ENCODE measurements around the gene NTRK2. TPM values are rescaled to one million over a fixed set of nuclear protein-coding genes. Genes with fewer than 3 reads are reported as not detected.

The NTRK2 gene
- total RNA-seq, 1 donor from 2014 or later: 3.8 TPM

DNA sequence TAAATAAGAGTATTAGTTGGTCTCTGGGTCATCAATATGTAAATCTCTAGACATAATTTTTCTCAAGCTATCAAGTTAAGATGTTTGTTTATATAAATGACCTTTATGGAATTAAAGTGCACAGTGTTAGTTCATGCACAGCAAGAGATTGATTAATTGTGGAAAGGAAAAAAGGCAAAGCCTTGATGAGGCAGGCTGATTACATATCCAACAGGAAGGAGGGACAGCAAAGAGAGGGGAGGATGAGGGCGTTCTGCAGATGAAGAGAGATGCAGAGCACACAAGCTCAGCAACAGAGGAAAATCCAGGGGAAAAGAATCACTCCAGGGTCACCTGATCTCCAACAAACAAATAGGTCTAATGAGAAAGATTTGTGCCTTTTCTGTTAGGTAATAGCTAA is 16.5 kb downstream of the NTRK2 start:
- Histone ChIP-seq H3K27me3 (ENCODE audit: low read depth) (peaks cover 6% of the 10 kb centered on the region), H3K9me3 (replicated peaks) (no peaks in the 10 kb centered on the region), H3K4me1 (no peaks in the 10 kb centered on the region), H3K27ac (replicated peaks) (no peak overlapping the region), H3K4me3 (no peak overlapping the region), H3K36me3 (no peaks in the 10 kb centered on the region)
- TF ChIP-seq, protein P1, sequence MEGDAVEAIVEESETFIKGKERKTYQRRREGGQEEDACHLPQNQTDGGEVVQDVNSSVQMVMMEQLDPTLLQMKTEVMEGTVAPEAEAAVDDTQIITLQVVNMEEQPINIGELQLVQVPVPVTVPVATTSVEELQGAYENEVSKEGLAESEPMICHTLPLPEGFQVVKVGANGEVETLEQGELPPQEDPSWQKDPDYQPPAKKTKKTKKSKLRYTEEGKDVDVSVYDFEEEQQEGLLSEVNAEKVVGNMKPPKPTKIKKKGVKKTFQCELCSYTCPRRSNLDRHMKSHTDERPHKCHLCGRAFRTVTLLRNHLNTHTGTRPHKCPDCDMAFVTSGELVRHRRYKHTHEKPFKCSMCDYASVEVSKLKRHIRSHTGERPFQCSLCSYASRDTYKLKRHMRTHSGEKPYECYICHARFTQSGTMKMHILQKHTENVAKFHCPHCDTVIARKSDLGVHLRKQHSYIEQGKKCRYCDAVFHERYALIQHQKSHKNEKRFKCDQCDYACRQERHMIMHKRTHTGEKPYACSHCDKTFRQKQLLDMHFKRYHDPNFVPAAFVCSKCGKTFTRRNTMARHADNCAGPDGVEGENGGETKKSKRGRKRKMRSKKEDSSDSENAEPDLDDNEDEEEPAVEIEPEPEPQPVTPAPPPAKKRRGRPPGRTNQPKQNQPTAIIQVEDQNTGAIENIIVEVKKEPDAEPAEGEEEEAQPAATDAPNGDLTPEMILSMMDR (IDR thresholded peaks at IDR 0.05; ENCODE audit: borderline replicate concordance): no peak
- intact Hi-C loops (cut with micrococcal nuclease): no loop called here
- no peak for DNase-seq

DNA sequence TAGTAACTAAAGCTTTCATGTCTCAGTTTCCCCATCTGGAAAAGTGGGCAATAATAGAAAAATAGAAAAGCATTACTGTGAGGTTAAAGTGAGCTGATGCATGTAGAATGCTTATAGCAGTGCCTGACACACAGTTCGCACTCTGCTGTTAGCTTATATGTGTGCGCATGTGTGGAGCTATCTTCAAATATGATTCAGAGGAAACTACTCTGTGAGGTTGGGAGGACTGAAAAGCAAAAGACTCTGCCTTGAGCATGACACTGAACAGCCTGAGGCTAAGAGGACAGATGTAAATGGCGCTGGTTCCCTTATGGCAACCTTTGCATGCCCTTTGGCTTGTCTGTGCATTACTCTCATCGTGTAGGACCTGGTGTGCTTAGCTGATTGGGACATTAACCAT is 19.4 kb downstream of the NTRK2 start:
- intact Hi-C loops (cut with micrococcal nuclease): no loop called here
- no peaks in the 10 kb centered on the region for H3K36me3 ChIP-seq
- H3K4me1 ChIP-seq: no peaks in the 10 kb centered on the region
- H3K27me3 ChIP-seq (ENCODE audit: low read depth): peaks cover 6% of the 10 kb centered on the region
- TF ChIP-seq, protein P1 (IDR thresholded peaks at IDR 0.05; ENCODE audit: borderline replicate concordance): no peak
- DNase-seq: no peak
- H3K27ac ChIP-seq (replicated peaks): no peak overlapping the region
- H3K4me3 ChIP-seq: no peak overlapping the region
- no peaks in the 10 kb centered on the region for H3K9me3 ChIP-seq (replicated peaks)

DNA sequence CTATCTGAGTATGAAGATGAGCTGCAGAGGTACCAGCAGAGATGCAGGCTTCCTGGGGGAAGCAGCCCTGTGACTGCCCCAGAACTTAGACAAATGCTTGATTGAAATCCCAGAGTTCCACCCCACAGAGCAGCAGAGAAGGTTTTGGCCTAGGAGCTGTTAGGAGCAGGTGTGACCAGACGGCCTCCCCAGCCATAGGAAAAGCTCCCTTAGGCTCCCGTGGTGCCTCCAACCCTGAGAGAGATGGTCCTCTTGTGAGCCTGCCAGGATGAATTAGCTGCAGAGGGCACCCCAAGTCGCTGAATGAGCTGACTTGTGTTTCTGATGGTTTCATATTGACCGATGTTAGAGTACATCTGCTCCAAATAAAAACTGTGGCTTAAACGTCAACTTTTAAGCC is 22.1 kb downstream of the NTRK2 start:
- Histone ChIP-seq H3K27ac (replicated peaks) (no peak overlapping the region), H3K27me3 (ENCODE audit: low read depth) (peaks cover 9% of the 10 kb centered on the region), H3K4me1 (no peaks in the 10 kb centered on the region), H3K4me3 (no peak overlapping the region), H3K36me3 (no peaks in the 10 kb centered on the region), H3K9me3 (replicated peaks) (no peaks in the 10 kb centered on the region)
- intact Hi-C loops (cut with micrococcal nuclease): loop anchor here (10.0 kb wide), 1 partner anchor 263 kb away; no protein-coding TSS in a partner anchor
- DNase-seq: no peak
- TF ChIP-seq, protein P1 (IDR thresholded peaks at IDR 0.05; ENCODE audit: borderline replicate concordance): no peak

DNA sequence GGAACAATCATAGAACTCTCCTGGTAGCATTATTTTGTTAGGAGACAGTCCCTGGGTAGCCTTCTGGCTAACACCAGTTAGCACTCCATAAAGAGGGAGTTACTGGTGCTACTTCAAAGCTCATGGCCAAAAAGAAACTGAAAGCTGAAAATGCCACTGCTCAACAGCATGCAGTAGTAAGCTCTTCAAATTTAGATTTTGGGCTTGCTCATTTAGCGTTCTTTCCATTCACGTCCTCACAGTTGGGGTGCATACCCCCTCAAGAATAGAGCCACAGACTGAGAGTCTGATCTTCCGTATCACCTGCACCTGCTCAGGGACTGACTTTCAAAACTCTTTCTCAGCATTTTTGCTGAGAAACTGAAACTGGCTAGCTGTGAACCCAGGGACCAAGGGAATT is 24.7 kb downstream of the NTRK2 start:
- Histone ChIP-seq H3K27me3 (ENCODE audit: low read depth) (peaks cover 15% of the 10 kb centered on the region), H3K27ac (replicated peaks) (no peak overlapping the region), H3K4me3 (no peak overlapping the region), H3K36me3 (no peaks in the 10 kb centered on the region), H3K4me1 (no peaks in the 10 kb centered on the region), H3K9me3 (replicated peaks) (no peaks in the 10 kb centered on the region)
- no peak for DNase-seq
- TF ChIP-seq, protein P1 (IDR thresholded peaks at IDR 0.05; ENCODE audit: borderline replicate concordance): no peak
- intact Hi-C loops (cut with micrococcal nuclease): loop anchor here (10.0 kb wide), 1 partner anchor 261 kb away; no protein-coding TSS in a partner anchor

DNA sequence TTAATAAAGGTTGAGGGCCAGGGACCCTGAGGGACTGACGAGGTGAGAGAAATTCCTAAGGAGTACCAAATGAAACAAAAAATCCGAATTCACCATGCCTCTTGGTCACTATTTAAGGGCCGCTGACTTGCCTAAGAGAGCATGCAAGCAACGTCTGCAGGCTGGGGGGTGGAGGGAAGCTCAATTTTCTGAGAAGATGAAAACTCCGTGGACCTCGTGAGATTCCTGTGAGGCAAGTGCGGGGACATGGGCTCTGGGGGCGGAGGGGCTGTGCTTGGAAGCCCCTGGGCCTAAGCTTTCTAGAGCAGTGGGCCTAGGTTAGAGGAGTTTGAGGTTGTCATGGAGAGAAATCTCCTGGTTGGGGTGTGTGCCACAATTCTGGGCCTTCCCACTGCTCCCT is 27.5 kb downstream of the NTRK2 start:
- no peaks in the 10 kb centered on the region for H3K36me3 ChIP-seq
- no peaks in the 10 kb centered on the region for H3K9me3 ChIP-seq (replicated peaks)
- no peak for DNase-seq
- H3K4me1 ChIP-seq: no peaks in the 10 kb centered on the region
- H3K27me3 ChIP-seq (ENCODE audit: low read depth): peaks cover 19% of the 10 kb centered on the region
- H3K27ac ChIP-seq (replicated peaks): no peak overlapping the region
- intact Hi-C loops (cut with micrococcal nuclease): loop anchor here (10.0 kb wide), 1 partner anchor 258 kb away; no protein-coding TSS in a partner anchor
- H3K4me3 ChIP-seq: no peak overlapping the region
- TF ChIP-seq, protein P1 (IDR thresholded peaks at IDR 0.05; ENCODE audit: borderline replicate concordance): no peak

Data from left ventricle myocardium inferior (tissue), 1 donor.